SW480 (cell line): ENCODE data around the gene LRIG2.
"Not testable (repeated sequence)": the region's sequence is repeated elsewhere in the genome, so short reads cannot be mapped to it uniquely, and the experiment has no call there.

Experiments used
- DNase-seq: peaks from one replicate; pipeline ENCODE4 v3.0.0-alpha.2; 2016; ENCODE audit warnings: low spot score

Gene LRIG2

DNA sequence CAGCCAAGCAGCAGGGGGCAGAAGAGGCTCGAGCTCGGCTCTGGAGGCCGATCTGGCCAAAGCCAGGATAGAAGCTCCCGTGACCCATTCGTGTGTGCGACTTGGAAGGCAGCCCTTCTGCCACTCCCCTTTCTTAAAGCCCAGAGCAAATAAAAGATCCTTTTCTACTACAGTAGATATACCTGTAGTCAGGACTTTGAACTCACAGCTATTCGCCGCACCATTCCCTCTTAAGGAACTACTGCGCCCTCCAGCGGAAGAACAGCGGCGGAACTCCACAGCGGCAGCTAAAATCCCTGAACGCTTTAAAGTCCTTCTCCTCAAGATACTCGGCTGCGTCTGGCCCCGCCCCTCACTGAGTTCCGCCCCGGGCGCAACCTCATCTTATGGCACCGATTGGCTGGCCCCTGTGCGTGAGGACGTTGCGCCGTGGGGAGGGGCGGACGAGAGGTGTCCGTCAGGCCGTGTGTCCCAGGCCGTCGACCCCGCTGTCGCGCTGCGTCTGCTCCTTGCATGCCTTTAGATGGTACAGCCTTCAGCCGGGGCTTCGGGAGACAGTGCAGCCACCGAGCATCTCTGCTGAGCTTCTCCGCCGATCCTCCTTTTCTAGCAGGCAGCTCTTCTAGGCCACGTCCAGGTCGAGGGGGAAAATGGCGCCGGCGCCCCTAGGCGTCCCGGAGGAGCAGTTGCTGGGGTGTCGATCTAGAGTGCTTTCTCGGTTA lies at the start of gene LRIG2:
Gene LRIG2, plus strand, starts transcription at position 442 of the 722 bp plus-strand sequence. Its CDS starts 209 bp downstream, at position 651.
- peak; percentile 94 for DNase-seq

- DNase-seq, result not testable (repeated sequence)
Observed at GRCh38 chr1:113023316-113023715, 49.7 kb upstream of the LRIG2 start.

GRCh38 chr1:113027007-113027406 lies 46.0 kb upstream of the LRIG2 start:
- DNase-seq, result no peak

DNA sequence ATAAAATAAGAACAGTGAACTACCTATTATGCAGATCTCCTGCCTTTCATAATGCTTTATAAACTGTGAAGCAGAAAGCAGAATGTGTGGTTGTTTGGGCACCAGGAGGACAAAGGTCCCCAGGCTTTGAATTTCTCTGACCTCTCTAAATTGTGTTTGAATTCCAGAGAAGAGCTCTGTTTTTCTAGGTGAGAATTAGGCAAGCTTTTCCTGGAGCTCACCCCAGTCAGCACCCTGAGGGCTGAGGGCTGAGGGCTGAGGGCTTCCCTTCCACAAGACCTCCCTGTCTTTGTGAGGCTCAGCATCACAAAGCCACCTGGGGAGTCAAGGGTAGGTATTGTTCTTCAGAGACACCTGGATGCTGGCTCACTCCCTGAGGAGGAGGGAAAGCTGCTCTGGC lies 45.5 kb upstream of the LRIG2 start:
- no peak for DNase-seq

GRCh38 chr1:113029822-113030221 lies 43.2 kb upstream of the LRIG2 start:
- DNase-seq, result no peak

DNA sequence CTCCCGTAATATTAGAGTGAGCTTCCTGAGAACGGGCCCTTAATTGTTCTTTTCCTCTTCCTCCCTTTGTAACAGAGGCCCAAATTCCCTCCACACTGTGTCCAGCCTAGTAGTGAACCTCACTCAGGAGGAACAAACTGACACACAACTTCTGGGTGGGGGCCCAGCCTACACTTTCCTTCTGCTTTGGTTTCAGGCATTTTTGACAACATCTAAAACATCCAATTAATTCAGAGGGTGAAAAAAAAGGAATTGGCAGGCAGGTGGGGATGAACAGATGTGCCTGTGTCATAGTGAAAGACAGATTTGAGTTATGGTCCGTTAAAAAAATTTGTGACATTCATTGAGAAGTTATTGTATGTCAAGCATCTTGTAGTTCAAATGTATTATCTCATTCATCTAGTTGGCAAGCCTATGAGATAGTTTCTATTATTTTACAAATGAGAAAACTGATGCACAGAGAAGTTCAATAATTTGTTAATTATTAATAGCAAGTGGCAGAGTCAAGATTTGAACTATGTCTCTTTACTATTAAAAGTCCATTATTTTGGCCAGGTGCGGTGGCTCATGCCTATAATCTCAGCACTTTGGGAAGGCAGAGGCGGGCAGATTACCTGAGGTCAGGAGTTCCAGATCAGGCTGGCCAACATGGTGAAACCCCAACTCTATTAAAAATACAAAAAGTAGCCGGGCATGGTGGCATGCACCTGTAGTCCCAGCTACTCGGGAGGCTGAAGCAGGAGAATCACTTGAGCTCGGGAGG lies 41.6 kb upstream of the LRIG2 start:
- no peak for DNase-seq

DNA sequence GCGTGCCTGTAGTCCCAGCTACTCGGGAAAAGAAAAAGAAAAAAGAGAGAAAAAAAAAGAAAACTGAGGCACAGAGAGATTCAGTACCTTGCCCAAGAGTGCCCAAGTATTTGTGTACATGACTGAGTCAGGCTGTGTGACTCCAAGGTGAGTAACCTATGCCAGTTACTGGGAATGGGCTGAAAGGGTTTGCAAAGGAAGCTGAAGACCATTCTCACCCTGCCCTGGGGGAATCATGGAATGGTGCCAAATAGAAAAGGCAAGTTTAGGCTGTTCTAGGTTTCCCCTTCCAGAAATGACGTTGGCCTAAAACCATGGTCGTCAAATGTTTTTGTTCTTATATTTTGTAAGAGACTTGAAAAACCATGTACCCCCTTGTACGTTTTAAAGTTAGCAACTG lies 37.9 kb upstream of the LRIG2 start:
- DNase-seq, result no peak

- DNase-seq, result no peak
Observed at GRCh38 chr1:113036639-113037321, 36.2 kb upstream of the LRIG2 start.

- DNase-seq, result no peak
Observed at GRCh38 chr1:113040041-113040440, 33.0 kb upstream of the LRIG2 start.

- DNase-seq, result no peak
Observed at GRCh38 chr1:113040718-113041412, 32.1 kb upstream of the LRIG2 start.

GRCh38 chr1:113041569-113042284 lies 31.3 kb upstream of the LRIG2 start:
- DNase-seq, result no peak

- DNase-seq, result peak; percentile 92
Observed at GRCh38 chr1:113042285-113043143, 30.5 kb upstream of the LRIG2 start.

GRCh38 chr1:113043144-113043488 lies 29.9 kb upstream of the LRIG2 start:
- DNase-seq, result not testable (repeated sequence)

DNA sequence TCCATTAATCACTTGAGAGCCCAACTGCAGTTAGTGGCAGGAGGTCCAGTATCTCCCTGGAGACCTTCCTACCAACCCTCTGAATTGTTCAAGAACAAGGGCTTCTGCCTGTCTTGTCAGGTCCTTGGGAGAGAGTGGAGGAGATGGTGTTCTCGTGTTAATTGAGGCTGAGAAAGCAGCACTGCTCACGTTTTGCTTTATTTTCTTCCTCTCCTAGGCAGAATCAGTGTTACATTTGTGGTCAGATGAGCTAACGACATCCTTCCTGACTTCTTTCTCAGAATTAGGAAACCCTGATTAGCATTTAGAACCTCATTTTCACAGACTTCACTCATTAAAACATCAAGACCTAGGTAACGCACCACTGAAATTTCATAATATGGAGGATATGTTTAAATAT lies 26.4 kb upstream of the LRIG2 start:
- DNase-seq, result no peak

- no peak for DNase-seq
Observed at GRCh38 chr1:113048064-113048463, 24.9 kb upstream of the LRIG2 start.

DNA sequence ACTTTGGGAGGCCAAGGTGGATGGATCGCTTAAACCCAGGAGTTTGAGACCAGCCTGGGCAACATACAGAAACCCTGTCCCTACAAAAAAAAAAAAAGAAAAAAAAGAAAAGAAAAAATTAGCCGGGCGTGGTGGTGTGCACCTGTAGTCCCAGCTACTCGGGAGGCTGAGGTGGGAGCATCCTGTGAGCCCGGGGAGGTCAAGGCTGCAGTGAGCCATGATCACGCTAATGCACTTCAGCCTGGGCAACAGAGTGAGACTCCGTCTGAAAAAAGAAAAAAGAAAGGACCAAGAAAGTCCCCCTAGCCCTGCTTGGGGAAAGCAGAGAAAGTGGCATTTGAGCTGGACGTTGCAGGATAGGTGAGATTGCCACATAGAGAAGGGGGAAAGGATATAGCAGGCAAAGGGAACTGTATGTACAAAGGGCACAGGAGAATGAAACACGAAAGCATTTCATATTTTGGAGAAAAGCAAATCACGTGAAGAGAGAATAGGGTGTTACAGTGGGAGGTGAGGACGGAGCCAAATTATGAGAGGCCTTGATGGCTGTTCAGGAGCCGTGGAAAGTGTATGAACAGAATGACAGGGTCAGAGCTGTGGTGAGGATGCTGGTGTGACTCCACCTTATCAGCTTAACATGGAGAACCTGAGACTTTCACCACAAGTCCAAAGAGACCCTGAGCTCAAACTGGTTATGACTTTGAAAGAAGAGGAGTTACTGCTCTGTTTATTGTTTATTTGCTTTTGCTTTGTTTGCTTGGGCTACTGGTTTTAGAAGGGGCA lies 19.5 kb upstream of the LRIG2 start:
- no peak for DNase-seq

GRCh38 chr1:113055570-113055969 lies 17.4 kb upstream of the LRIG2 start:
- no peak for DNase-seq

GRCh38 chr1:113057006-113057405 lies 16.0 kb upstream of the LRIG2 start:
- no peak for DNase-seq

DNA sequence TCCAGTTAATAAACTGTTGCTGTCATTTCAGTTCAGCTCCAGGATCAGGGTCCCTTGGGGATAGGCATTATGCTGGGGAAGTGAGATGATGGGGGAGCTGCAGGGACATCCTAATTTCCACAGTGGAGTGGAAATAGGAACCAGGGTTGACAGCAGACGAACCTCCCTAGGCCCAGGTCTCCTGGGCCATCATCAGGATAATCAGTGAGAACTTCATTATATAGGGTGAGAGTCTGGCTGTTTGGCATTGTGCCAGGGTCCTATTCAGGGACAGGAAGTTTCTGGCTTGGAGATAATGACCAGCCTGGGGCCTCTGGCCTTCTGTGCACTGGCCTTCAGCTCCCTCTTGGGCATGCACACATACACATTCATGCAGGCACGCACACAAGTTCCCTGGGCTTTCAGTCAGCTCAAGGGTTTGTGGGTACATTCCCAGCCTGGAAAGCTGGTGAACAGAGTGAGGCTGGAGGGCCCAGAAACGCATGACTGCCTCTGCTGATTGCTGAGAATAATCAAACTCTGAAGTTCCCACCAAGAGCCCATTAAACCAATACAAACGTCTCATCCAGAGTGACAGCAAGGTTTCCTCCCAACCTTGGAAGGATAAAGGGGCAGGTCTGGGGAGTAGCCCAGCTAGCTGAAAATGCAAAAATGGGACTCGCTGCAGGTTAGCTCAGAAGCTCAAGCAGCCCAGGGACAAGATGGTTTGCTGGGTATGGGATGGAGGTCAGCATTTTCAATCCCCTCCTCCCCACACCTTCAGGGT lies 13.9 kb upstream of the LRIG2 start:
- no peak for DNase-seq
